Activated CD4-positive, alpha-beta T cell treated with anti-CD3 and anti-CD28 coated beads for 4 hours (primary cell): ENCODE data around the gene ROGDI.
"Not testable (repeated sequence)": the region's sequence is repeated elsewhere in the genome, so short reads cannot be mapped to it uniquely, and the experiment has no call there.

Experiments used
- DNase-seq, 2 donors: peaks; one replicate each; pipeline ENCODE4 v3.0.0-alpha.2; 2020

ROGDI gene

GRCh38 chr16:4790261-4790660, 12.2 kb downstream of the ROGDI start:
- no peak for DNase-seq

DNA sequence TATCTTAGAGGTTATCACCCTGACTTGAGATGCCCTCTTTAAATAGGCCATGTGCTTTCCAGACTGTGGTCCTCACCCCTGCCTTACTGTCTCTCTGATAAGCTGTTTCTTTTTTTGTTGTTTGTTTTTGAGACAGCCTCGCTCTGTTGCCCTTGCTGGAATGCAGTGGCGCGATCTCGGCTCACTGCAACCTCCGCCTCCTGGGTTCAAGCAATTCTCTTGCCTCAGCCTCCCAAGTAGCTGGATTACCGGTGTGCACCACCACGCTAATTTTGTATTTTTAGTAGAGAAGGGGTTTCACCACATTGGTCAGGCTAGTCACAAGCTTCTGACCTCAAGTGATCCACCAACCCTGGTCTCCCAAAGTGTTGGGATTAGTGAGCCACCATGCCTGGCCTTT, 13.5 kb downstream of the ROGDI start:
- DNase-seq, result no peak

DNA sequence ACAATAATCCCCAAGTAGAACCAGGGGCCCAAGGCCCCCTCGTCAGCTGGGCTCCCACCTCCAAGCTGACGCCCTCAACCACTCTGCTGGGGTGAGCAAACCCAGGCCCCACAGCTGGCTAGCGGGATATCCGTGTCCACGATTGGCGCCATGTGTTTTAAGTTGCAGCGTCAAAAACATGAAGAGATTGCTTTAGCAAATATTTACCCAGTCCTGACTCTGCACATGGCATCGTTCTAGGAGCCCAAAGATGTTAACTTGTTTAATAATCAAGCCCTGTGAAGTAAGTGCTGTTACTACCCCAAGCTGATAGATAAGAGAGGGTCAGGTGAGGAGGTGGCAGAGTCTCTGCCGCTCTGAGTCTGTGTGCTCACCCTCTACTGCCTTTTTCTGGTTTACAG, 13.9 kb downstream of the ROGDI start:
- DNase-seq, result no peak

GRCh38 chr16:4787627-4788482, 14.6 kb downstream of the ROGDI start, which contains the start of gene SEPTIN12:
Gene SEPTIN12 (minus strand): TSS chr16:4788345. CDS start chr16:4787645, 700 bp downstream.
- DNase-seq, result no peak

- DNase-seq, result no peak
Measured at GRCh38 chr16:4787068-4787467, 15.4 kb downstream of the ROGDI start.

DNA sequence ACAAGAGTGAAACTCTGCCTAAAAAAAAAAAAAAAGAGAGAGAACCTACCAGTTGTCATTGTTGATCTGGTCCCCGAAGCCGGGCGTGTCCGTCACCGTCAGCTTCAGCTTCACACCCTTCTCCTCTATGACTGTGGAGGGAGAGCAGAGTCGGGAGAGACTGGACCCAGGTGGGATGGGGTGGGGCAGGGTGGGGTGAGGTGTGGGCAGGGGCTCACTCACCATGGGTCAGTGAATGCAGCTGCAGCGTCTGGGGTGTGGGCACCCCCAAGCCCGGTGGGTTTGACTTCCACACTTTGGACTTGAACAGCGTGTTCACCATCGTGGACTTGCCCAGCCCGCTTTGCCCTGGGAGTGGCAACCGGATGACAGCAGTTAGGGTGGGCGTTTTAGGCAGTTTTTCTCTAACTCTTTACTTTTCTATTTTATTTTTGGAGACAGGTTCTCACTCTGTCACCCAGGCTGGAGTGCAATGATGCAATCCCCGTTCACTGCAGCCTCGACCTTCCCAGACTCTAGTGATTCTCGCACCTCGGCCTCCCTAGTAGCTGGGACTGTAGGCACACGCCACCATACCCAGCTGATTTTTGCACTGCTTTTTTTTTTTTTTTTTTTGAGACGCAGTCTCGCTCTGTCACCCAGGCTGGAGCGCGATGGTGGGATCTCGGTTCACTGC, 16.5 kb downstream of the ROGDI start:
- no peak for DNase-seq

GRCh38 chr16:4784444-4784987, 17.9 kb downstream of the ROGDI start:
- not testable (repeated sequence) for DNase-seq

DNA sequence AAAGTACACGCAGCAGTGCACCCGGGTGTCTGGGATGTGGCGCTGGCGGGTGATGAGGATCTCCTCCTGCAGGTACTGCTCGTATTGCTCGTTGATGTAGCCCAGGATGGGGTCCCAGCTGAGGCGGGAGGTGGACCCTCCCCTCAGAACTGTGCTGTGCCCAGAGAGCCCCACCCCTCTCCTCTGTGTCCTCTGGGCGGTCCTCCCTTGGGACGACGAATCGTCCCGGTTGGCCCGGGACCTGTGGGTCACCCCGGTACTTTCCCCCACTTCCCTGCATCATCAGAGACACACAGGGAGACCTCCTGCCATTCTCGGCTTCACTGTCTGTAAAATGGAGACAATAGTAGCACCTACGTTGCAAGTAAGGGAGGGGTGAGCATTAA, 18.5 kb downstream of the ROGDI start:
- no peak for DNase-seq

- DNase-seq, result no peak
Measured at GRCh38 chr16:4783251-4783950, 19.0 kb downstream of the ROGDI start.

GRCh38 chr16:4780235-4780634, 22.2 kb downstream of the ROGDI start:
- no peak for DNase-seq

DNA sequence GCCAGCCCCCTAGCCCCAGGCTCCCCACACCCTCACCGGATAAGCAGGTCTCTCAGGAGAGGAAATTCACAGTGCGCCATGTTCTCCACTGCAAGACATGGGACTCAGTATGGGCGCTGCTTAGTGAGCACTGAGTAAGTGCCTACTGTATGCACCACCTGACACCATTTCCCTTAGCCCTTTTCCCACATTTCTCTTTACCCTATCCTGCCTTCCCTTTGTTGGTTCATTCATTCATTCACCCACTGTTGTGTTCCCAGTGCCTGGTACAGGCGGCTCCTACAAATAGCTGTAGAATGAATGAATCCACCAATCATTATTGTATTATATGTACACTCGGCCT, 24.4 kb downstream of the ROGDI start:
- no peak for DNase-seq

- DNase-seq, result no peak
Measured at GRCh38 chr16:4777339-4778049, 24.9 kb downstream of the ROGDI start.

DNA sequence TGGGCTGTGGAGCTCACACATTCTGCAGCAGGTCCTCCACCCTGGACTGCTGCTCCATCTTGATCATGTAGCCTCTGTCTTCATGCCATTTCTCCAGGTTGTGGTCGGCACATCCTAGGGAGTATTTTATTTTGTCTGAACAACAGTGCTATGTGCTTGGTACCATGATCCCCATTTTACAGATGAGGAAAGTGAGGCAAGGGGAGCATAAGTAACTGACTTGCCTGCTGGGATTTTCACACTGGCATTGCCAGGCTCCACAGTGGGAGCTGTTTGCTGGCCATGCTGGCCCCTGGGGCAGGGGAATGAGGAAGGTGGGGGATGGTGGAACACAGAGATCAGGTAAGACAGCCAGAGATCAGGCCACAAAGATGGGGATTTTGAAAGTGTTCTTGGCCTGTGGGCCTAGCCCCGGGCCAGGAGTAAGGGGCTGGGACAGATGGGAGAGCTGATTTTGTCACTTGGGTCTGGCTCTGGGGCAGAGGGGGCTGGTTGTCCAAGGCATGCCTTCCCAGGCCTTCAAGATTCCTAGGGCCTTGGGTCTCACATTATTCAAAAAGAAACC, 26.2 kb downstream of the ROGDI start:
- no peak for DNase-seq

GRCh38 chr16:4775005-4775404, 27.4 kb downstream of the ROGDI start:
- no peak for DNase-seq

GRCh38 chr16:4772351-4772750, 30.1 kb downstream of the ROGDI start:
- no peak for DNase-seq

- DNase-seq, result no peak
Measured at GRCh38 chr16:4771646-4772045, 30.8 kb downstream of the ROGDI start.

DNA sequence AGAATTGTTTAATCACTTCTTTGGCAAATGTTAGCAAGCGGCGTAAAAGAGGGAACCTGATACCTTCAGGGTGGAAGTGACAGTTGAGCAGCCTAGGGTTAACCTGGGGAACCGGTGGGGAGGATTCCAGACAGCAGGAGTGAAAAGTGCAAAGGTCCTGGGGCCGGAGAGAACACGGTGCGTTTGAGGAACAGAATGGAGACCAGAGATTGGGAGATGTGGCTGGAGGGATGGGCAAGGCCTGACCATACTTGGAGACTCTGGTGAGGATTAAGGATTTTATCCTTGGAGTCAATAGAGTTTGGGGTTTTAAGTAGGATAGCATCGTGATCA, 33.2 kb downstream of the ROGDI start:
- DNase-seq, result no peak

- DNase-seq, result peak; percentile 75 to 83
Measured at GRCh38 chr16:4768549-4769305, 33.7 kb downstream of the ROGDI start.

- no peak for DNase-seq
Measured at GRCh38 chr16:4767872-4768548, 34.4 kb downstream of the ROGDI start.

DNA sequence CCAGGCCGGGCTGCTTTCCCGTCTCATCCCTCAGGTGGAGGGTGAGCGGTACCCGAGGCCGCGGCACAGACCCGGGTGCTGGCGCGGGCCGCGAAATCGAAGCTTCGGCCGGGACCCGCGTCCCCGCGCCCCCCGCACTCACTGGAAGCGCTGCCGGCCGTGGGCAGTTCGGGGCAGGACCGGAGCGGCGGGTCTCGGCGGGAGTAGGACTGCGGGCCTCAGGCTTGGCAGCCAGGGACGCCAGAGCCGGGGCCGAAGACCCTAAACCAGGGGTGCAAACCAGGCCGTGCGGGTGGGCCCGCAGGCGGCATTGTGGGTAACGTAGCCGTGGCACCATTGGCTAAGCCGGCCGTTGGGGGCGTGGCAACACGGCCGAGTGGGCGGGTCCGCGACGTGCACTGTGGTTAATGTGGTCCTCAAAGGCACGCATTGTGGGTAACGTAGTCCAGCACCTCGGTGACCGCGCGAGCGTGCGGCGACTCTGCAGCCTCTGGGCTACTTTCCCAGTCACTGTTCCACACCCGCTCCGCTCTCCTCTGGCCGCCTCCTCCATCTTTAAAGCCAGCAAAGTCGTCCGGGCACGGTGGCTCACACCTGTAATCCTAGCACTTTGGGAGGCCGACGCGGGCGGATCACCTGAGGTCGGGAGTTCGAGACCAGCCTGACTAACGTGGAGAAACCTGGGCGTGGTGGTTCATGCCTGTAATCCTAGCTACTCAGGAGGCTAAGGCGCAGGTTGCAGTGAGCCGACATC, 35.4 kb downstream of the ROGDI start, which contains the start of gene ZNF500:
ZNF500 (minus strand) TSS at position 288 of the 754 bp plus-strand sequence. CDS start 1,184 bp downstream, outside the sequence.
- peak; percentile 92 to 98 for DNase-seq
